HEK293 (cell line): ENCODE results near the gene DNAH12.

Experiments used
- CTCF ChIA-PET: fragments of 350-600 bp; formaldehyde crosslinking; extraction: SDS; loops from one replicate; lab custom pipeline; 2021; ENCODE audit warnings: antibody characterized with exemption; lab: Yijun Ruan, JAX
- POLR2A ChIA-PET: fragments of 300-600 bp; formaldehyde crosslinking; extraction: SDS; loops from one replicate; lab custom pipeline; 2020; ENCODE audit warnings: antibody characterized with exemption, inconsistent platforms; lab: Yijun Ruan, JAX
- H3K27ac ChIP-seq: fragments of 200-500 bp; sonication (Bioruptor generic); 2 replicates; pipeline ENCODE4 v1.5.1; 2014; ENCODE audit warnings: low read depth, low read length, control low read depth, inconsistent platforms; ENCODE audit errors: extremely low read depth
- H3K36me3 ChIP-seq, 2 experiments: fragments of 200-500 bp in 1 of 2; sonication (Bioruptor generic) in 1 of 2; 1 replicate in 1 of 2; 2 replicates in 1 of 2; pipeline ENCODE4 v1.5.1; 2014 to 2017; ENCODE audit warnings: inconsistent platforms in 2 of 2, low read length in 2 of 2; ENCODE audit not compliant: control insufficient read depth in 2 of 2, insufficient read depth in 1 of 2
- H3K4me1 ChIP-seq: fragments of 200-500 bp; sonication (Bioruptor generic); 2 replicates; pipeline ENCODE4 v1.5.1; 2014; ENCODE audit warnings: mild to moderate bottlenecking, low read length, inconsistent platforms; ENCODE audit not compliant: control insufficient read depth, insufficient read depth
- H3K4me3 ChIP-seq: 2 replicates; pipeline ENCODE4 v1.5.1; 2011; ENCODE audit warnings: low read depth, mild to moderate bottlenecking, control low read depth, low read length, moderate library complexity
- H3K9me3 ChIP-seq: fragments of 200-500 bp; sonication (Bioruptor generic); 2 replicates; pipeline ENCODE4 v1.5.1; 2014; ENCODE audit warnings: low read depth, low read length, inconsistent platforms; ENCODE audit not compliant: control insufficient read depth, insufficient read depth
- ELK4 ChIP-seq: IDR thresholded peaks from 2 replicates; pipeline ENCODE4 v1.6.1; 2011; ENCODE audit warnings: mild to moderate bottlenecking, low read depth, low read length, borderline replicate concordance
- KLF16 ChIP-seq: fragments of 450-650 bp; formaldehyde crosslinking; IDR thresholded peaks from 2 replicates; pipeline ENCODE4 v1.5.1; 2017; ENCODE audit warnings: missing biosample characterization, missing genetic modification characterization
- REST ChIP-seq: fragments of 450-650 bp; formaldehyde crosslinking; IDR thresholded peaks from 2 replicates; pipeline ENCODE4 v1.5.1; 2016; ENCODE audit warnings: missing biosample characterization, missing genetic modification characterization
- WT1 ChIP-seq: fragments of 450-650 bp; formaldehyde crosslinking; IDR thresholded peaks from 2 replicates; pipeline ENCODE4 v1.5.1; 2016; ENCODE audit warnings: missing biosample characterization, missing genetic modification characterization
- ZBTB20 ChIP-seq: fragments of 450-650 bp; formaldehyde crosslinking; IDR thresholded peaks from 2 replicates; pipeline ENCODE4 v1.5.1; 2016; ENCODE audit warnings: missing biosample characterization, missing genetic modification characterization
- ZFP3 ChIP-seq: fragments of 450-650 bp; formaldehyde crosslinking; IDR thresholded peaks from 2 replicates; pipeline ENCODE4 v1.5.1; 2016; ENCODE audit warnings: low read depth, missing biosample characterization, missing genetic modification characterization
- ZNF133 ChIP-seq: fragments of 450-650 bp; formaldehyde crosslinking; IDR thresholded peaks from 2 replicates; pipeline ENCODE4 v1.5.1; 2016; ENCODE audit warnings: missing biosample characterization, missing genetic modification characterization
- ZNF169 ChIP-seq: fragments of 450-650 bp; formaldehyde crosslinking; IDR thresholded peaks from 2 replicates; pipeline ENCODE4 v1.5.1; 2016; ENCODE audit warnings: missing biosample characterization, missing genetic modification characterization
- ZNF214 ChIP-seq: fragments of 450-650 bp; formaldehyde crosslinking; IDR thresholded peaks from 2 replicates; pipeline ENCODE4 v1.5.1; 2017; ENCODE audit warnings: missing biosample characterization, mild to moderate bottlenecking, missing genetic modification characterization, borderline replicate concordance
- ZNF223 ChIP-seq: fragments of 450-650 bp; formaldehyde crosslinking; IDR thresholded peaks from 2 replicates; pipeline ENCODE4 v1.5.1; 2016; ENCODE audit warnings: missing biosample characterization, missing genetic modification characterization
- ZNF24 ChIP-seq: fragments of 450-650 bp; formaldehyde crosslinking; IDR thresholded peaks from 2 replicates; pipeline ENCODE4 v1.5.1; 2016; ENCODE audit warnings: missing biosample characterization, missing genetic modification characterization
- ZNF266 ChIP-seq: fragments of 450-650 bp; formaldehyde crosslinking; IDR thresholded peaks from 2 replicates; pipeline ENCODE4 v1.5.1; 2016; ENCODE audit warnings: missing biosample characterization, missing genetic modification characterization, low read depth
- ZNF341 ChIP-seq: fragments of 450-650 bp; formaldehyde crosslinking; IDR thresholded peaks from 2 replicates; pipeline ENCODE4; 2016; ENCODE audit warnings: low read depth, missing biosample characterization, missing genetic modification characterization
- ZNF362 ChIP-seq: fragments of 450-650 bp; formaldehyde crosslinking; IDR thresholded peaks from 2 replicates; pipeline ENCODE4 v1.5.1; 2016; ENCODE audit warnings: missing biosample characterization, missing genetic modification characterization
- ZNF398 ChIP-seq: fragments of 450-650 bp; formaldehyde crosslinking; IDR thresholded peaks from 2 replicates; pipeline ENCODE4 v1.5.1; 2017; ENCODE audit warnings: missing biosample characterization, missing genetic modification characterization
- ZNF513 ChIP-seq: fragments of 450-650 bp; IDR thresholded peaks from 2 replicates; pipeline ENCODE4 v1.5.1; 2018; ENCODE audit warnings: missing biosample characterization, missing genetic modification characterization
- ZNF521 ChIP-seq: fragments of 450-650 bp; formaldehyde crosslinking; IDR thresholded peaks from 2 replicates; pipeline ENCODE4 v1.5.1; 2017; ENCODE audit warnings: missing biosample characterization, mild to moderate bottlenecking, missing genetic modification characterization
- ZNF561 ChIP-seq: fragments of 450-650 bp; IDR thresholded peaks from 2 replicates; pipeline ENCODE4 v1.5.1; 2018; ENCODE audit warnings: missing biosample characterization, missing genetic modification characterization, borderline replicate concordance
- ZNF626 ChIP-seq: fragments of 450-650 bp; sonication (Bioruptor Pico); formaldehyde crosslinking; IDR thresholded peaks from 2 replicates; pipeline ENCODE4 v1.5.1; 2018; ENCODE audit warnings: missing biosample characterization, missing genetic modification characterization, inconsistent platforms
- ZNF629 ChIP-seq: fragments of 450-650 bp; formaldehyde crosslinking; IDR thresholded peaks from 2 replicates; pipeline ENCODE4 v1.5.1; 2017; ENCODE audit warnings: missing biosample characterization, missing genetic modification characterization
- ZNF664 ChIP-seq: fragments of 450-650 bp; formaldehyde crosslinking; IDR thresholded peaks from 2 replicates; pipeline ENCODE4 v1.5.1; 2016; ENCODE audit warnings: missing biosample characterization, missing genetic modification characterization
- ZNF777 ChIP-seq: fragments of 450-650 bp; formaldehyde crosslinking; IDR thresholded peaks from 2 replicates; pipeline ENCODE4 v1.5.1; 2017; ENCODE audit warnings: missing biosample characterization, missing genetic modification characterization, borderline replicate concordance

Gene DNAH12

GRCh38 chr3:57575966-57576626 is 32.0 kb upstream of the DNAH12 start:
- Histone ChIP-seq H3K36me3 (peaks cover 27 to 88% of the 10 kb centered on the region in 2 experiments), H3K4me3 (no peak overlapping the region), H3K27ac (no peak overlapping the region), H3K4me1 (no peaks in the 10 kb centered on the region), H3K9me3 (no peaks in the 10 kb centered on the region)
- ChIA-PET POLR2A (no interaction called here), CTCF (no interaction called here)
- TF ChIP-seq ZNF169 (tag by site-specific recombination): no peak
- no peak for TF ChIP-seq ZFP3 (tag by site-specific recombination)
- no peak for TF ChIP-seq ZNF362 (tag by site-specific recombination)
- TF ChIP-seq ZNF133 (tag by site-specific recombination): no peak
- no peak for TF ChIP-seq ZNF777 (tag by site-specific recombination)
- TF ChIP-seq ZBTB20 (tag by site-specific recombination): no peak
- no peak for TF ChIP-seq ZNF561 (tag by site-specific recombination)
- TF ChIP-seq ZNF214 (tag by site-specific recombination): no peak
- no peak for TF ChIP-seq ZNF521 (tag by site-specific recombination)
- TF ChIP-seq ZNF629 (tag by site-specific recombination): no peak
- TF ChIP-seq WT1 (tag by site-specific recombination): no peak
- no peak for TF ChIP-seq REST (tag by site-specific recombination)
- no peak for TF ChIP-seq ZNF664 (tag by site-specific recombination)
- no peak for TF ChIP-seq ZNF513 (tag by site-specific recombination)
- TF ChIP-seq ELK4: no peak
- no peak for TF ChIP-seq KLF16 (tag by site-specific recombination)
- TF ChIP-seq ZNF223 (tag by site-specific recombination): no peak
- TF ChIP-seq ZNF341 (tag by site-specific recombination): no peak

GRCh38 chr3:57572096-57572495 is 28.0 kb upstream of the DNAH12 start:
- H3K27ac ChIP-seq: no peak overlapping the region
- TF ChIP-seq ZNF626 (tag by site-specific recombination): no peak
- no peak for TF ChIP-seq ZNF133 (tag by site-specific recombination)
- no peak for TF ChIP-seq ZNF398 (tag by site-specific recombination)
- TF ChIP-seq ZNF24: no peak
- no peak for TF ChIP-seq ZNF266 (tag by site-specific recombination)
- peaks cover 23 to 78% of the 10 kb centered on the region in 2 experiments for H3K36me3 ChIP-seq
- no peak overlapping the region for H3K4me3 ChIP-seq
- POLR2A ChIA-PET: interaction anchor here (0.8 to 1.0 kb wide), 2 partner anchors 16 to 25 kb away, joined by 3 read pairs; partner anchors contain the start of genes ARF4 and PDE12
- CTCF ChIA-PET: interaction anchor here (0.5 to 0.9 kb wide), 2 partner anchors 10 to 342 kb away, joined by 3 read pairs; no protein-coding TSS in a partner anchor
- H3K4me1 ChIP-seq: no peaks in the 10 kb centered on the region; the same call in 1 of the 2 replicates
- no peaks in the 10 kb centered on the region for H3K9me3 ChIP-seq
